ENCODE data around the gene LYPLA2. TPM values are rescaled to one million over a fixed set of nuclear protein-coding genes. Genes with fewer than 3 reads are reported as not detected.

The LYPLA2 gene
- total and polyA plus RNA-seq, 2 donors (not counting 3 experiments of a cell fraction or from before 2014, with no cell fraction given) = 110 to 137 TPM

DNA sequence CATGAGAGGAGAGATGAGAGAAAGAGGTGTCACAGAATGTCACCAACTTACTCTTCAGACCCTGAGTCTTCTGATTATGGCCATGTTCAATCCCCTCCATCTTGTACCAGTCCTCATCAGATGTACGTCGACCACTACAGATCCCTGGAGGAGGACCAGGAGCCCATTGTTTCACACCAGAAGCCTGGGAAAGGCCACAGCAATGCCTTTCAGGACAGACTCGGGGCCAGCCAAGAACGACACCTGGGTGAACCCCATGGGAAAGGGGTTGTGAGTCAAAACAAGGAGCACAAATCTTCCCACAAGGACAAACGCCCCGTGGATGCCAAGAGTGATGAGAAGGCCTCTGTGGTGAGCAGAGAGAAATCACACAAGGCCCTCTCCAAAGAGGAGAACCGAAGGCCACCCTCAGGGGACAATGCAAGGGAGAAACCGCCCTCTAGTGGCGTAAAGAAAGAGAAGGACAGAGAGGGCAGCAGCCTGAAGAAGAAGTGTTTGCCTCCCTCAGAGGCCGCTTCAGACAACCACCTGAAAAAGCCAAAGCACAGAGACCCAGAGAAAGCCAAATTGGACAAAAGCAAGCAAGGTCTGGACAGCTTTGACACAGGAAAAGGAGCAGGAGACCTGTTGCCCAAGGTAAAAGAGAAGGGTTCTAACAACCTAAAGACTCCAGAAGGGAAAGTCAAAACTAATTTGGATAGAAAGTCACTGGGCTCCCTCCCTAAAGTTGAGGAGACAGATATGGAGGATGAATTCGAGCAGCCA lies 39.7 kb upstream of the LYPLA2 start:
- H3K27ac ChIP-seq (ENCODE audit: insufficient read depth, low read depth, low read length) = no peak overlapping the region
- CTCF ChIA-PET = interaction anchor here (1.2 kb wide), 1 partner anchor 207 kb away, joined by 3 read pairs; no protein-coding TSS in a partner anchor

DNA sequence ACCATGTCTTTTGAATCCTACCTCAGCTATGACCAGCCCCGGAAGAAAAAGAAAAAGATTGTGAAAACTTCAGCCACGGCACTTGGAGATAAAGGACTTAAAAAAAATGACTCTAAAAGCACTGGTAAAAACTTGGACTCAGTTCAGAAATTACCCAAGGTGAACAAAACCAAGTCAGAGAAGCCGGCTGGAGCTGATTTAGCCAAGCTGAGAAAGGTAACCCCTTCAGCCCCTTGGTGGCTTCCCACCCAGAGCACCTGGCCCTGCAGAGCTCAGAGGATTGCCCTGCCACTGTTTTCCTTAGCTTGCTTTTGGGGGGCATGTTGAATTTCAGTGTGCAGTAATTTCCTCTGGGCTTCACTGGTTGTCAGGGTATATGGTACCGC lies 39.1 kb upstream of the LYPLA2 start:
- Histone ChIP-seq H3K27me3 (ENCODE audit: control insufficient read depth in 2 of 2, insufficient read depth in 2 of 2, low read length in 2 of 2) (no peaks in the 10 kb centered on the region), H4K20me1 (replicated peaks; ENCODE audit: control insufficient read depth, extremely low read depth, insufficient read depth, low read length) (peaks cover 15% of the 10 kb centered on the region), H3K36me3 (ENCODE audit: control insufficient read depth in 2 of 2, extremely low read depth in 1 of 2, insufficient read depth in 2 of 2, low read length in 2 of 2) (peaks cover 51 to 56% of the 10 kb centered on the region in 2 experiments), H3K9ac (replicated peaks; ENCODE audit: extremely low read depth, insufficient read depth, low read length) (no peak overlapping the region), H3K4me2 (ENCODE audit: insufficient read depth, low read length) (no peak overlapping the region), H3K4me3 (replicated peaks in 1 of 3; ENCODE audit: insufficient read depth in 1 of 3, low read depth in 1 of 3, low read length in 3 of 3) (no peak overlapping the region), H2AFZ (ENCODE audit: low read depth, low read length) (no peak overlapping the region), H3K79me2 (ENCODE audit: control insufficient read depth, insufficient read depth, low read length) (peaks cover 42% of the 10 kb centered on the region), H3K9me3 (replicated peaks; ENCODE audit: control insufficient read depth, insufficient read depth, low read length) (no peaks in the 10 kb centered on the region), H3K9me1 (replicated peaks; ENCODE audit: control insufficient read depth, extremely low read depth, insufficient read depth, low read length) (no peaks in the 10 kb centered on the region), H3K4me1 (ENCODE audit: control insufficient read depth, extremely low read depth, insufficient read depth, low read length) (no peaks in the 10 kb centered on the region), H3K27ac (ENCODE audit: insufficient read depth, low read depth, low read length) (no peak overlapping the region)
- FAIRE-seq (no peak), DNase-seq (ENCODE audit: low read depth, low spot score) (no peak)
- intact Hi-C loops (cut with micrococcal nuclease) (loop anchor here (1.0 kb wide), 1 partner anchor 208 kb away; no protein-coding TSS in a partner anchor), dilution Hi-C loops (cut with MboI; ENCODE audit: extremely low pct_ligation_motif_present, low sequenced_read_pairs) (no loop called here)
- no TSS peak for BruUV-seq (replicated peaks)
- TF ChIP-seq EZH2 (IDR thresholded peaks at IDR 0.05; ENCODE audit: borderline replicate concordance, low read depth, low read length, severe bottlenecking) (no peak), POLR2AphosphoS5 (IDR thresholded peaks at IDR 0.05; ENCODE audit: insufficient read depth, low read depth, low read length) (no peak), POLR2A (IDR thresholded peaks at IDR 0.05; ENCODE audit: low read depth, low read length) (no peak), FOS (IDR thresholded peaks at IDR 0.05; ENCODE audit: borderline replicate concordance, insufficient read depth, low read length) (no peak), MYC (IDR thresholded peaks at IDR 0.05; ENCODE audit: low read depth, low read length) (no peak), GATA2 (IDR thresholded peaks at IDR 0.05; ENCODE audit: insufficient read depth, insufficient read length, low read depth, low read length) (no peak), JUN (IDR thresholded peaks at IDR 0.05; ENCODE audit: borderline replicate concordance, insufficient read depth, insufficient read length, low read depth) (no peak)
- TF ChIP-seq, protein P1, sequence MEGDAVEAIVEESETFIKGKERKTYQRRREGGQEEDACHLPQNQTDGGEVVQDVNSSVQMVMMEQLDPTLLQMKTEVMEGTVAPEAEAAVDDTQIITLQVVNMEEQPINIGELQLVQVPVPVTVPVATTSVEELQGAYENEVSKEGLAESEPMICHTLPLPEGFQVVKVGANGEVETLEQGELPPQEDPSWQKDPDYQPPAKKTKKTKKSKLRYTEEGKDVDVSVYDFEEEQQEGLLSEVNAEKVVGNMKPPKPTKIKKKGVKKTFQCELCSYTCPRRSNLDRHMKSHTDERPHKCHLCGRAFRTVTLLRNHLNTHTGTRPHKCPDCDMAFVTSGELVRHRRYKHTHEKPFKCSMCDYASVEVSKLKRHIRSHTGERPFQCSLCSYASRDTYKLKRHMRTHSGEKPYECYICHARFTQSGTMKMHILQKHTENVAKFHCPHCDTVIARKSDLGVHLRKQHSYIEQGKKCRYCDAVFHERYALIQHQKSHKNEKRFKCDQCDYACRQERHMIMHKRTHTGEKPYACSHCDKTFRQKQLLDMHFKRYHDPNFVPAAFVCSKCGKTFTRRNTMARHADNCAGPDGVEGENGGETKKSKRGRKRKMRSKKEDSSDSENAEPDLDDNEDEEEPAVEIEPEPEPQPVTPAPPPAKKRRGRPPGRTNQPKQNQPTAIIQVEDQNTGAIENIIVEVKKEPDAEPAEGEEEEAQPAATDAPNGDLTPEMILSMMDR (IDR thresholded peaks at IDR 0.05; ENCODE audit: extremely low read depth in 1 of 2, insufficient read depth in 1 of 2, low read depth in 1 of 2, low read length in 2 of 2) = no peak
- TF ChIP-seq, protein P2, sequence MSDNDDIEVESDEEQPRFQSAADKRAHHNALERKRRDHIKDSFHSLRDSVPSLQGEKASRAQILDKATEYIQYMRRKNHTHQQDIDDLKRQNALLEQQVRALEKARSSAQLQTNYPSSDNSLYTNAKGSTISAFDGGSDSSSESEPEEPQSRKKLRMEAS (IDR thresholded peaks at IDR 0.05; ENCODE audit: insufficient read depth, insufficient read length) = no peak
- POLR2A ChIA-PET = no interaction called here
- CTCF ChIA-PET = interaction anchor here (1.2 kb wide), 1 partner anchor 208 kb away, joined by 3 read pairs; no protein-coding TSS in a partner anchor

More for the DNA sequence above, 39.7 kb upstream of the LYPLA2 start:
- TF ChIP-seq EZH2 (IDR thresholded peaks at IDR 0.05; ENCODE audit: borderline replicate concordance, low read depth, low read length, severe bottlenecking) = no peak
- TF ChIP-seq, protein P1 (IDR thresholded peaks at IDR 0.05; ENCODE audit: extremely low read depth in 1 of 2, insufficient read depth in 1 of 2, low read depth in 1 of 2, low read length in 2 of 2) = peak; percentile 63 to 80
- no peak overlapping the region for H3K9ac ChIP-seq (replicated peaks; ENCODE audit: extremely low read depth, insufficient read depth, low read length)
- H3K27me3 ChIP-seq (ENCODE audit: control insufficient read depth in 2 of 2, insufficient read depth in 2 of 2, low read length in 2 of 2) = no peaks in the 10 kb centered on the region
- FAIRE-seq (no peak), DNase-seq (ENCODE audit: low read depth, low spot score) (peak; percentile 46)
- dilution Hi-C loops (cut with MboI; ENCODE audit: extremely low pct_ligation_motif_present, low sequenced_read_pairs) (no loop called here), intact Hi-C loops (cut with micrococcal nuclease) (loop anchor here (1.0 kb wide), 1 partner anchor 207 kb away; no protein-coding TSS in a partner anchor)
- H3K4me3 ChIP-seq (replicated peaks in 1 of 3; ENCODE audit: insufficient read depth in 1 of 3, low read depth in 1 of 3, low read length in 3 of 3) = no peak overlapping the region
- no peaks in the 10 kb centered on the region for H3K9me3 ChIP-seq (replicated peaks; ENCODE audit: control insufficient read depth, insufficient read depth, low read length)
- no peaks in the 10 kb centered on the region for H3K4me1 ChIP-seq (ENCODE audit: control insufficient read depth, extremely low read depth, insufficient read depth, low read length)
- POLR2A ChIA-PET = no interaction called here
- no peaks in the 10 kb centered on the region for H3K9me1 ChIP-seq (replicated peaks; ENCODE audit: control insufficient read depth, extremely low read depth, insufficient read depth, low read length)
- peaks cover 18% of the 10 kb centered on the region for H4K20me1 ChIP-seq (replicated peaks; ENCODE audit: control insufficient read depth, extremely low read depth, insufficient read depth, low read length)
- H3K79me2 ChIP-seq (ENCODE audit: control insufficient read depth, insufficient read depth, low read length) = peaks cover 47% of the 10 kb centered on the region
- no peak overlapping the region for H2AFZ ChIP-seq (ENCODE audit: low read depth, low read length)
- TSS peak; percentile 3 for BruUV-seq (replicated peaks)
- H3K4me2 ChIP-seq (ENCODE audit: insufficient read depth, low read length) = no peak overlapping the region
- peaks cover 47 to 50% of the 10 kb centered on the region in 2 experiments for H3K36me3 ChIP-seq (ENCODE audit: control insufficient read depth in 2 of 2, extremely low read depth in 1 of 2, insufficient read depth in 2 of 2, low read length in 2 of 2)
